GM21367 (cell line): ENCODE measurements around the gene ZSWIM4.
"Not testable (repeated sequence)": the region's sequence is repeated elsewhere in the genome, so short reads cannot be mapped to it uniquely, and the experiment has no call there.

Source experiments
- ATAC-seq: cut with Tn5 transposase; IDR thresholded peaks from one replicate; pipeline ENCODE4 v1.9.1; 2021; ENCODE audit not compliant: unreplicated experiment

The ZSWIM4 gene

DNA sequence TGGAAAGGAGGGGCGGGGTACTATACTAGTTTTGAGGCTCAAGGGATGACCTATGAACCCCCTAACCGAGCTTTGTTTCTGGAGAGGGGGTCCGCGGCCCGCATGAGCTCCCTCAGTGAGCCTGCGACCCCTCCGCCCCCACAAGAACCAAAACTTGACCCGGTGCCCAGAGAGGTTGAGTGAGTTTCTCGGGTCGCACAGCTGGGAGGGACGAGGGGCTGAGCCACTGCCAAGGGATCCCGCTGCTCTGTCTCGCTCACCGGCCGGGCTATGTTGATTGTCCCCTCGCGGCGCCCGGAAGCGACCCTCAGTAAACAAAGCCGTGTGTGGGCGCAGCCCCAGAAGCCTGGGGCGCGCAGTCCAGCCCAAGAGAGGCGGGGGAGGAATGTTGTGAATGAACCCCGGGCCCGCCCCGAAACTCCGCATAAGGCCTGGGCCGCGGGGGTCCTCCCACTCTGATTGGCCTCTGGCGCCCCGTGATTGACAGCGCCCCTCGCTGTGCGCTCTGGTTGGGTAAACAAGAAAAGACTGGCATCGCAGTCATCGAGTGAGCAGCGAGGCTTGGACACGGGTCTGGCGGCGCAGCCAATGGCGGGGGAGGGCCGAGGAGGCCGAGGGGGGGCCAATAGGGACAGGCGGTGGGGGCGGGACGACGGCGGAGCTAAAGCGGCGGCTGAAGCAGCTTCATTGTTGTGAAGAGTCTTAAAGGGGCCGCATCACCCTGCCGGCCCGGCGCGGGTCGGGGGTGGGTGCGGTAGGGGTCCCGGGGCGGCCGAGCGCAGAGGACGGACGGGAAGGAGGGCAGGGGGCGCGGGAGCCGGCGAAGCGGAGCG lies at the start of gene ZSWIM4:
Gene ZSWIM4 (plus strand): TSS at position 687 of the 833 bp plus-strand sequence. CDS start 206 bp downstream, outside the sequence.
- peak; percentile 87 for ATAC-seq

DNA sequence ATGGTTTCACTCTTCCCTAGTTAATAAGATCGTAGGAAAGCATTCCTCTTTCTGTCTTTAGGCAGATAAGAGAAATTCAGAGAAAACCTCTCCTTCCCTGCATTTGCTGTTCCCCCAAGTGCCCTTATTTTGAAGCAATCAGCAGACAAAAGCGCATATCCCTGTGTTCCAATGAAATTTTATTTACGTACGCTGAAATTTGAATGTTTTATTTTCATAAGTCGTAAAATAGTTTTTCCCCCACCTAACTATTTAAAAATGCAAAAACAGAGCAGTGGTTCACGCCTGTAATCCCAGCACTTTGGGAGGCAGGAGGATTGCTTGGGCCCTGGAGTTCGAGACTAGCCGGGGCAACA lies 48.2 kb upstream of the ZSWIM4 start:
- no peak for ATAC-seq

DNA sequence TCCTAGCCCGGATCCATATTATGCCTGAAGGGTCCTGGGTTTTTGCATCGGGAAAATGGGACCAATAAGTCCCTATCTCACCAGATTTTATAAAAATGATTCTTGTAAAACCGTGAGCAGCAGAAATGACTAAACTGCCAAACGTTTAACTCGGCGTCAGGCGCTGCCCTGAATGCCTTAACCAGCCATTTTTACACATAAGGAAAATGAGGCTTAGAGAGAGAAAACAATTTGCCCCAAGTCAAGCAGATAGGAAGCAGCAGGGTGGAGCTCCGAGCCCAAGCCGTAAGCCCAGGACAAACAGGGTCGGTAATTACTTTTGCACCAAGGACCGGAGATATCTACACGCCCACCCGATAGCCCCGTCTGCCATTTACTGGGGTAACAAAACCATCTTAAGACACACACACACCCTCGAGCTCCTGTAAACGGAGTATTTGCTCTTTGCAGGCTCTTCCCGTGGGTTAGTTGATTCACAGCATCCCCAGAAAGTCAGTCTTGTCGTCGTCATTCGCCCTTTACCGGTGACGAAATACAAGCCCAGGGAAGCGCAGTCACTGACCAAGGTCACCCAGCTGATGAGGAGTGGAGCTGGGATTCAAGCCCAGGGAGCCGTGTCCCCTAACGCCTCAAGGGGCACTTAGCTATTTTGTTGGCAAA lies 46.9 kb upstream of the ZSWIM4 start:
- ATAC-seq: no peak

DNA sequence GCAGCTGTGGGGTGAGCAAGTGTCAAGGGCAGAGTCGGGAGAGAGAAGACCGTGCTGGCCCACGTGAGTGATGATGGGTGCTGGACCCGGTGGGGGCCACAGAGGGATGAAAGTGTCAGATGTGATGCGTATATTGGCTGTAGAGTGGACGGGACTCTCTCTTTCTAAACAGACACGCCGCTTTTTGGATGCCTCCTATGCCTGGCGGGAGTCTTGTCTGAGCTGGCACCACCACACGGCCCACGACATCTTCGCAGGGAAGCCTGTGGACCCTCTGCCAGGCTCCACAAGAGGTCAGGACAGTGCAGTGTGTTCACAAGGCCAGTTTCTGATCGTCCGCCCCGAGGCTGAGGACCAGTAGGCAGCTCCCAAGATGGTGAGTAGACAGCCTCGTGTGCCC lies 43.8 kb upstream of the ZSWIM4 start:
- ATAC-seq: no peak

DNA sequence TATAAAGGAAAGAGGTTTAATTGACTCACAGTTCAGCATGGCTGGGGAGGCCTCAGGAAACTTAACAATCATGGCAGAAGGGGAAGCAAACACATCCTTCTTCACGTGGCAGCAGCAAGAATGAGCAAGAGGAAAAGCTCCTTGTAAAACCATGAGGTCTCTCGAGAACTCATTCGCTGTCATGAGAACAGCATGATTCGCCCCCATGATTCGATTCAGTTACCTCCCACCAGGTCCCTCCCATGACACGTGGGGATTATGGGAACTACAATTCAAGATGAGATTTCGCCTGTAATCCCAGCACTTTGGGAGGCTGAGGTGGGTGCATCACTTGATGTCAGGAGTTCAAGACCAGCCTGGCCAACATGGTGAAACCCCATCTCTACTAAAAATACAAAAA lies 41.6 kb upstream of the ZSWIM4 start:
- not testable (repeated sequence) for ATAC-seq

DNA sequence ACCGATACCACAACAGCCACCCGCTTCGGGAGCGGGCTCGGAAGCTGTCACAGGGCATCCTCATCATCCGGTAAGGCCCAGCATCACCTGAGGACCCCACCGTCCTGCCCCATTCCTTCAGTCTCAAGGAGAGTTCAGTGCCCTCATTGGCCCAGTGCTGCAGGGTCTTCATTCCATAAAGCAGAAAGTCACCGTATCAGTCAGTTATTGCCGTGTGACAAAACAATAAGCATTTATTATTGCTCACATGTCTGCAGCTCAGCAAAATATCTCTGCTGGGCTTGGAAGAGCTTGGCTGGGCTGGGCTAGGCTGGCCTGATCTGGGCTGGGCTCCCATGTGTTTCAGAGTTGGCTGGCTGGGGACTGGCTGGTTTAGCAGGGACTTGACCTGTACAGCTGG lies 39.0 kb upstream of the ZSWIM4 start:
- no peak for ATAC-seq

DNA sequence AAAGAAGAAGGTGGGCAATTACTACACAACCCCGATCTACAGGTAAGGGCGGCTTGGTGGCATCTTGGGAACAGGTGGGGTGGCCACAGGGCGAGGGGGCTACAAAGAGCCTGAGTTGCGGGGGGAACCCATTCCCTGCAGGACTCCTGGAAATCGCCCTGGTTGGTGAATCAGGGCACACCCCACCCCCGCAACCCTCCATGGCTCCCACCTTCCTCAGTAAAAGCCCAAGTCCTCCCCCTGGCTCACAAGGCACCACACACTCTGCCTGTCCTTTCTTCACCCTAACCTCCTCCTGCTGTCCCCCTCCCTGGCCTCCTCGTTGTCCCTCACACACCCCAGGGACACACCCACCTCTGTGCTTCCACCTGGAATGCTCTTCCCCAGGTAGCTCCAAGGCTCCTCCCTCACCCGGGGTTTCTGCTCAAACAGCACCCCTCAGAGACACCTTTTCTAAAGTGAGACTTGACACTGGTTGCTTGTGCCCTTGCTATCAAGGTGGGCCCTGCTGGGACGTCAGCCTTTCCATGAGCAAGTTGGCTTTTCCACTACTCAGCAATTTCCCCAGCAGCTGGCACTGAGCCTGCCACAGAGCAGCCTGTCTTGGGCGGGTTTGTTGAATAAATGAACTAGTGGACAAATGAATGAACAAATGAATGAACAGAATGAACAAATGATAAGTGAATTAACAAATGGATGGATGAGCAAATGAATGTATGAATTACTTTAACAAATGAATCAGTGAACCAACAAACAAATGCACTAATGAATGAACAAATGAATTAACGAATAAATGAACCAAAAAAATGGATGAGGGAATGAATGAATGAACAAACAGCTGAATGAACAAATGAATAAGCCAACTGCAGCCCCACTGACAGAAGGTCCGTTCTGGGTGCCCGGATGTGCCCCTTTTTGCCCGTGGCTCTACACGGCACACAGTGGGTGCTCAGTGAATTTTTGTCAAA lies 37.2 kb upstream of the ZSWIM4 start:
- ATAC-seq: no peak

DNA sequence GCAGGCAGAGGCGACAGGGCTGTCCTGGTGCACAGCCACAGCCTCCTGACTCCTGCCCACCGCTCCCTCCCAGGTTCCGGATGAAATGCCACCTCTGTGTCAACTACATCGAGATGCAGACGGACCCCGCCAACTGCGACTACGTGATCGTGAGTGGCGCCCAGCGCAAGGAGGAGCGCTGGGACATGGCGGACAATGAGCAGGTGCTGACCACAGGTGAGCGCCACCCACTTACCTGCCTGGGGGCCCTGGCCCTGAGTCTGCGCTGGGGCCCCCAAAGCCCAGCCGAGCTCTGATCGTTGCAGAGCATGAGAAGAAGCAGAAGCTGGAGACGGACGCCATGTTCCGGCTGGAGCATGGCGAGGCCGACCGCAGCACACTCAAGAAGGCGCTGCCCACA lies 36.4 kb upstream of the ZSWIM4 start:
- no peak for ATAC-seq

DNA sequence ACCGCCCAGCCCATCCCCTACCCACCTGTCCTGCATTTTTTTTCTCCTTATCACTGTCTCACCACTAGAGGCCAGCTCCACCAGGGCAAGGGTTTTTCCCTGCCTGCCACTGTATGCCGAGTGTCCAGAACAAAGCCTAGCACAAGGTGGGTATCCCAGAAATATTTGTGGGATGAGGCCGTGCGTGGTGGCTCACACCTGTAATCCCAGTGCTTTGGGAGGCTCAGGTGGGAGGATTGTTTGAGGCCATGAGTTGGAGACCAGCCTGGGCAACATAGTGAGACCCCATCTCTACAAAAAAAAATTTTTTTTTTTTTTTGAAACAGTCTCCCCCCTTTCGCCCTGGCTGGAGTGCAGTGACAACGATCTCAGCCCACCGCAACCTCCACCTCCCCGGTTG lies 33.8 kb upstream of the ZSWIM4 start:
- no peak for ATAC-seq

DNA sequence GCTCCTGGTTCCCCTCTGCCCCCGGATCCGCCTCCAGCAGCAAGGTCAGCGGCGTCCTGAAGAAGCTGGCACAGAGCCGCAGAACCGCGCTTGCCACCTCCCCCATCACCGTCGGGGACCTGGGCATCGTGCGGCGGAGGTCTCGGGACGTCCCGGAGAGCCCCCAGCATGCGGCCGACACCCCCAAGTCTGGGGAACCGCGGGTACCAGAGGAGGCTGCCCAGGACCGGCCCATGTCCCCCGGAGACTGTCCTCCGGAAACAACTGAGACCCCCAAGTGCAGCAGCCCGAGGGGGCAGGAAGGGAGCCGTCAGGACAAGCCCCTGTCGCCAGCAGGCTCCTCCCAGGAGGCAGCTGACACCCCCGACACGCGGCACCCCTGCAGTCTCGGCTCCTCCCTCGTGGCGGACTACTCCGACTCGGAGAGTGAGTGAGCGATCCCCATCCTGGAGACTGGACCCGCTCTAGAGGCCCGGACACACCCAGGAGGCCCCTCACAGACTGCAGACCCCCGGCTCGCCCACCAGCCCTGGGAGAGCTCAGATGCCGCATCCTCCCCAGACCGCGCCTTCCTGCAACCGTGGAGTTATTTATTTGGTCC lies 32.5 kb upstream of the ZSWIM4 start:
- no peak for ATAC-seq

DNA sequence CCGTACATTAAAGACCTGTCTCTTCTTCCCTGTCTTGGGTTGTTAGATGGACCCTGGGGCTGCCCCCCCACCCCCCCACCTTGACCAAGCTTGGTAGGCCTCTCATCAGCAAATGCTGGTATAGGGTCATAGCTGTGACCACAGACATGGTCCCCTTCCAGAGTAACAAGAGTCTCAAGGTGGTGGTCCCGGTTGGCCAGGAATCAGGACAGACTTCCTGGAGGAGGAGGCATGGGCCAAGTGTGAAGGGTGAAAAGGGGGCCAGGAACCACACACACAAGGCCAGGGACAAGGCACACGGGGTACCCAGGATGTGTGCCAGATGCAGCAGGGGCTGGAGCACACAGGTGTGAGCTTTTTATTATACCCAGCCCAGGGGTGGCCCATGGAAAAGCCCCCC lies 32.0 kb upstream of the ZSWIM4 start:
- no peak for ATAC-seq

DNA sequence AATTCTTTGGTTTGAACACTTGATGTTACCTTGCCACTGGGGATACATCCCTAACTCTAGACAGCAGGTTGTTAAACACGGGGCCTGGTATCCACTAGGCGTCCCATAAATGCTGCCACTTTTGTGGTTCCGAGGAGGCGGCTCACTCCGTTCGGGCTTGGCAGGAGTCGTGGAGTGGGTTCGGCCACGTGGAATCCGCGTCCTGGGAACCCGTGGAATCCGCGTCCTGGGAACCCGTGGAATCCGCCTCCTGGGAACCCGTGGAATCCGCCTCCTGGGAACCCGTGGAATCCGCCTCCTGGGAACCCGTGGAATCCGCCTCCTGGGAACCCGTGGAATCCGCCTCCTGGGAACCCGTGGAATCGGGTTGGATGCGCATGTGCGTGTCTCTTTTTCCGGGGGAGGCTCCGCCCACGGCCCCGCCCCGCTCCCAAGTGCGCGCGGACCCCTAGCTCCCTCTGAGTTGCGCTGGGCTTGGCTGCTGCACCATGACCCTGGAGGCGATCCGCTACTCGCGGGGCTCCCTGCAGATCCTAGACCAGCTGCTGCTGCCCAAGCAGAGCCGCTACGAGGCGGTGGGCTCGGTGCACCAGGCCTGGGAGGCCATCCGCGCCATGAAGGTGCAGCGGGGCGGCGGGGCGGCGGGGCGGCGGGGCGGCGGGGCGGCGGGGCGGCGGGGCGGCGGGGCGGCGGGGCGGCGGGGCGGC lies 31.0 kb upstream of the ZSWIM4 start, which contains the start of gene MRI1:
Gene MRI1 (plus strand): TSS at position 422 of the 707 bp plus-strand sequence. CDS start 67 bp downstream, at position 489.
- ATAC-seq: no peak

DNA sequence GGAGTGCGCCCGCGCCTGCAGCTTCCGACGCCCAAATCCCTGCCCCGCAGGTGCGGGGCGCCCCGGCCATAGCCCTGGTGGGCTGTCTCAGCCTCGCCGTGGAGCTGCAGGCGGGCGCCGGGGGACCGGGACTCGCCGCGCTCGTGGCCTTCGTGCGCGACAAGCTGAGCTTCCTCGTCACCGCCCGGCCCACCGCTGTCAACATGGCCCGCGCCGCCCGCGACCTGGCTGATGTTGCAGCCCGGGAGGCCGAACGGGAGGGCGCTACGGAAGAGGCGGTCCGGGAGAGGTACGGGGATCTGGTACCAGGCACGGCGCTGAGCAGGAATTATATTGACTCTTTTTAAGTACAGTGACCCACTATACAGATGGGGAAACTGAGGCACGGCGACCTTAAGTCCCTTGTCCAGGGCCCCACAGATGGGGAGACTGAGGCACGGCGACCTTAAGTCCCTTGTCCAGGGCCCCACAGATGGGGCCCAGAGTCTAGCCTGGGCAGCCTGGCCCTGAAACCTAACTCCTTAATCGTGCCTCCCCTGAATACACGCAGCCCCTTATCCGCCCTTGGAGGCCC lies 30.3 kb upstream of the ZSWIM4 start:
- ATAC-seq: no peak

DNA sequence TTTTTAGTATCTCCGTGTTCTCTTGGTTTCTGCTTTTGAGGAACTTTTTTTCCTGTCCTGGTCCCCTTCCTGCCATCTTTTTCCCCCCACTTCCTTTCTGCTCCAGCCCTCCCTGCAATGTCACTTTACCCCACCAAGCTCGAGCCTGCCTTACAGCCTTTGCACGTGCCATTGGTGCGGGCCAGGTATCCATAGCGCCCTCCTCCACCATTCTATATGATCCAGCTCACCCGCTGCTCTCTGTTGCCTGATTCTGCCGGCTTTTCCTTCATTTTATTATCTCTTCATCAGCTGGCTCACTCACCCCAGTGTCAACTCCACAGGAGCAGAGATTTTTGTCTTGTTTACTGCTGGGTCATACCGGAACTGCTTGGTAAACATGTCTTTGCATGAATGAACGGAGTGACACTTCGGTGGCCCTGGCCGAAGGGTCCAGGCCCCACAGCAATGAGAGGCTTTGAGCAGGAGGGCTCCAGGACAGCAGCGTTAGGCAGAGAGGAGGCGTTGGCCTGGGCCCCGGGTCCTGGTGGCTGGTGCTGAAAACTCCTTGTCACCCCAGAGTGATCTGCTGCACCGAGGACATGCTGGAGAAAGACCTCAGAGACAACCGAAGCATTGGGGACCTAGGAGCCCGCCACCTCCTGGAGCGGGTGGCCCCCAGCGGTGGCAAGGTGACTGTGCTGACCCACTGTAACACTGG lies 29.7 kb upstream of the ZSWIM4 start:
- no peak for ATAC-seq

DNA sequence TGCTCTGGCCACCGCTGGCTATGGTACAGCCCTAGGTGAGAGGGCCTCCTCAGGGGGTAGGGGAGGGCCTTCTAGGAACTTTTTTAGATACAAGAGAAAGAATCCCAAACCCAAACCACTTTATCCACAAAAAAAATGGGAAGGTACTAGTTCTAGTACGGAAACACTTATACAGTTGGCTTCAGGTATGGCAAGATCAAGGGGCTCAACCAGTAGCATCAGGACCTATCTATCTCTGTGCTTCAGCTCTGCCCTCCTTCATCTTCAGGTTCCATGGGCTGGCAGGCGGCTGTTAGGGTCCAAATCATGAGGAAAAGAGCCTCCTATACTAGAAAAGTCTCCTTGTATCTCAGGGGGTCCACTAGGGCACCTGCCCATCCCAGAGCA lies 29.2 kb upstream of the ZSWIM4 start:
- ATAC-seq: no peak

DNA sequence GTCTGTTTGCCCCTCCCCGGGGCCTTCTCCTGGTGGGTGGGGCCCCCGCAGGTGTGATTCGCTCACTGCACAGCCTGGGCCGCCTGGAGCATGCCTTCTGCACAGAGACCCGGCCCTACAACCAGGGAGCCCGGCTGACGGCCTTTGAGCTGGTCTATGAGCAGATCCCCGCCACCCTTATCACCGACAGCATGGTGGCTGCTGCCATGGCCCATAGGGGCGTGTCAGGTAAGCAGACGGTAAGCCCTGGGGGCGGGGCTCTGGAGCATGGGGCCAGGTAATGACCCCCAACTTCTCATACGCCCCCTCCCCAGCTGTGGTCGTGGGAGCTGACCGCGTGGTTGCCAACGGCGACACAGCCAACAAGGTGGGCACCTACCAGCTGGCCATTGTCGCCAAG lies 26.7 kb upstream of the ZSWIM4 start:
- ATAC-seq: no peak

DNA sequence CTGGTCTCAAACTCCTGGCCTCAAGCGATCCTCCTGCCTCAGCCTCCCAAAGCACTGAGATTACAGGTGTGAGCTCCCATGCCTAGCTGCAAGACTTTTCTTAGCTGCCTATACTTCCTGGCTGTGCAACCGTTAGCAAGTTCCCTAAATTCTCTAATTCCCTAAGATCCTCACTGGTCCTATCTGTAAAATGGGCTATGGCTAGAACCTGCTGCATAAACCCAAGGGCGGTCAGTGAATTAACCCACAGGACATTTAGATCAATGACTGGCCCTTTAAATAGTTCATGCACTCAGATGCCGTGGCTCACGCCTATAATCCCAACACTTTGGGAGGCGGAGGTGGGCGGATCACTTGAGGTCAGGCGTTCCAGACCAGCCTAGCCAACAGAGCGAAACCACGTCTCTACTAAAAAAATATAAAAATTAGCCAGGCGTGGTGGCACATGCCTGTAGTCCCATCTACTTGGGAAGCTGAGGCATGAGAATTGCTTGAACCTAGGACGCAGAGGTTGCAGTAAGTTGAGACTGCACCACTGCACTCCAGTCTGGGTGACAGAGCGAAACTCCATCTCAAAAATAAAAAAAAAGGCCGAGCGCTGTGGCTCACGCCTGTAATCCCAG lies 25.1 kb upstream of the ZSWIM4 start:
- ATAC-seq: no peak

DNA sequence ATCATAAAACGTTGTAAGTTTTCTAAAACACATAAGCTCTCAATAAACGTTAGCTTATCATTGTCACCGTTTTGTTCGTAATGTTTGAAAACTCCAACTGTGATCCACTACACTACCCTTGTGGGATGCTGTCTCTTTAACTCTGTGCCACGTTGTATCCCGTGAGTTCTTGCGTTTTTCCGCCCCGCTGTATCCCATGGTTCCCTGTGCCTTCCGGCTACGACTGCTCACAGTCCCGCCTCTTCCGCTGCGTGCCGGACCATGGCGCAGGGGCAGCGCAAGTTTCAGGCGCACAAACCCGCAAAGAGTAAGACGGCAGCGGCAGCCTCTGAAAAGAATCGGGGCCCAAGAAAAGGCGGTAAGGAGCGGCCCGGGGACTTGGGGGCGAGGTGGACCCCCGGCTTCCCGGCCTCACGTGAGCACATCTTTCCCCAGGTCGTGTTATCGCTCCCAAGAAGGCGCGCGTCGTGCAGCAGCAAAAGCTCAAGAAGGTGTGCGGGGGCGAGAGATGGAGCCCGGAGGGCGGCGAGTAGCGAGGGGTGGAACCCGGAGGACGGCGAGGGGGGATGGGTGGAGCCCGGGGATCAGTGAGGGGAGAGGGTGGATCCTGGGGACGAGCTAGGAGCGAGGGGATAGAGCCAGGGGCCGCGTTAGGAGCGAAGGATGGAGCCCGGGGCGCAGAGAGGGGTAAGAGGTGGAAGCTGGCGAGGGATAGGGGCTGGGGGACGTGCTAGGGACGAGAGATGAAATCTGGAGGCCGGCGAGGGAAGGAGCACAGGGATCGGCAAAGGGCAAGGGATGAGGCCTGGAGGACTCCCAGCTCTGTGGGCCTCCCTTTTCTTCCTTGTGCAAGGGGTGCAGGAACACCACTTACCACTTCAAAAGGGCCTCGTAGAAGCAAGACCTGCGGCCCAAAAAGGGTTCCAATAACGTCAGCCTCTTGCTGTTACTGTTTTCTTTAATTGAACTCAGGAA lies 20.7 kb upstream of the ZSWIM4 start, which contains the start of gene C19orf53:
Gene C19orf53 (plus strand): TSS at position 240 of the 975 bp plus-strand sequence. CDS start 22 bp downstream, at position 262.
- ATAC-seq: peak; percentile 75
